Naive thymus-derived CD4-positive, alpha-beta T cell (primary cell): Measurements from ENCODE around the gene TMTC4. TPM values are rescaled to one million over a fixed set of nuclear protein-coding genes. Genes with fewer than 3 reads are reported as not detected.
A peak's percentile ranks its signal among the peaks of the same experiment; 100 is the strongest.

Experiments
- ATAC-seq: fragments of 150-1000 bp; cut with Tn5 transposase; 2 replicates; pipeline ENCODE4 v1.10.0; 2021; ENCODE audit warnings: mild to moderate bottlenecking, moderate library complexity
- CTCF ChIA-PET: fragments of 350-600 bp; sonication (Branson Sonifier 250); formaldehyde crosslinking; loops from one replicate; lab custom pipeline; 2021; ENCODE audit warnings: antibody characterized with exemption; lab: Charles Lee
- POLR2A ChIA-PET: fragments of 350-600 bp; sonication (Branson Sonifier 250); formaldehyde crosslinking; loops from one replicate; lab custom pipeline; 2021; ENCODE audit warnings: antibody characterized with exemption, inconsistent platforms; lab: Charles Lee
- DNase-seq, 9 donors: peaks; one replicate each; pipeline versions ENCODE4 v3.0.0 to v3.0.0-alpha.2; 2020 to 2022; ENCODE audit warnings: mixed read lengths in 1 of 9
- H3K27ac ChIP-seq: one replicate; pipeline ENCODE4 v1.7.0; 2013; ENCODE audit warnings: mild to moderate bottlenecking, low read depth, low read length, moderate library complexity
- H3K27me3 ChIP-seq, 2 donors: one replicate each; pipeline ENCODE4 v1.7.0; 2013; ENCODE audit warnings: low read length in 2 of 2, mild to moderate bottlenecking in 2 of 2, moderate library complexity in 2 of 2; ENCODE audit not compliant: control insufficient read depth in 2 of 2, insufficient read depth in 2 of 2
- H3K36me3 ChIP-seq, 3 experiments: 1 replicate in 2 of 3; 2 replicates in 1 of 3; pipeline ENCODE4 v1.7.0; 2013; ENCODE audit warnings: low read length in 3 of 3, mild to moderate bottlenecking in 3 of 3, moderate library complexity in 1 of 3; ENCODE audit not compliant: insufficient read depth in 3 of 3, control insufficient read depth in 2 of 3
- H3K4me1 ChIP-seq, 2 donors: one replicate each; pipeline ENCODE4 v1.7.0; 2013; ENCODE audit warnings: low read length in 2 of 2, mild to moderate bottlenecking in 2 of 2, moderate library complexity in 1 of 2; ENCODE audit not compliant: control insufficient read depth in 2 of 2, insufficient read depth in 2 of 2
- H3K4me3 ChIP-seq: 2 replicates; pipeline ENCODE4 v1.7.0; 2013; ENCODE audit warnings: mild to moderate bottlenecking, low read length
- H3K9me3 ChIP-seq, 3 experiments: 1 replicate in 2 of 3; 2 replicates in 1 of 3; pipeline ENCODE4 v1.7.0; 2013; ENCODE audit warnings: low read length in 3 of 3; ENCODE audit not compliant: control insufficient read depth in 2 of 3
- H3K27ac Mint-ChIP-seq, 9 donors: one replicate each; pipeline ENCODE4 v1.8.0; 2020 to 2022; ENCODE audit warnings: mixed read lengths in 9 of 9, mild to moderate bottlenecking in 8 of 9, moderate library complexity in 5 of 9, inconsistent platforms in 2 of 9
- H3K27me3 Mint-ChIP-seq, 5 donors: one replicate each; pipeline ENCODE4 v1.8.0; 2021 to 2022; ENCODE audit warnings: mixed read lengths in 5 of 5, mild to moderate bottlenecking in 1 of 5
- H3K36me3 Mint-ChIP-seq, 5 donors: one replicate each; pipeline ENCODE4 v1.8.0; 2020 to 2022; ENCODE audit warnings: mixed read lengths in 5 of 5, mild to moderate bottlenecking in 3 of 5, inconsistent platforms in 1 of 5
- H3K4me1 Mint-ChIP-seq, 7 donors: one replicate each; pipeline ENCODE4 v1.8.0; 2020 to 2022; ENCODE audit warnings: mixed read lengths in 7 of 7, mild to moderate bottlenecking in 3 of 7, inconsistent platforms in 1 of 7
- H3K4me3 Mint-ChIP-seq, 10 donors: one replicate each; pipeline ENCODE4 v1.8.0; 2020 to 2022; ENCODE audit warnings: mild to moderate bottlenecking in 10 of 10, mixed read lengths in 10 of 10, moderate library complexity in 6 of 10, inconsistent platforms in 2 of 10
- H3K9me3 Mint-ChIP-seq, 11 donors: one replicate each; pipeline ENCODE4 v1.8.0; 2020 to 2022; ENCODE audit warnings: mixed read lengths in 11 of 11, mild to moderate bottlenecking in 4 of 11, inconsistent platforms in 1 of 11, moderate library complexity in 1 of 11
- intact Hi-C, 2 donors: fragments of 100-400 bp; cut with micrococcal nuclease; formaldehyde crosslinking; loops; one replicate each; pipeline ENCODE4 v1.15.1; 2023
- polyA plus RNA-seq, 2 donors: library from polyadenylated mRNA; unstranded; fragments of 300-500 nt; fragmentation: Illumina TruSeq; gene quantifications; one replicate each; pipeline ENCODE4 v1.2.3, GENCODE V29; 2021
- total RNA-seq, 6 experiments: library from RNA in 5 of 6; stranded (reverse) in 5 of 6; gene quantifications; 1 replicate in 5 of 6; 2 replicates in 1 of 6; pipeline ENCODE4 v1.2.3 and lab custom pipeline; 2021 to 2026

Gene TMTC4
- total and polyA plus RNA-seq, 7 experiments from 2014 or later: 3.2 to 25.1 (median 15.7) TPM

DNA sequence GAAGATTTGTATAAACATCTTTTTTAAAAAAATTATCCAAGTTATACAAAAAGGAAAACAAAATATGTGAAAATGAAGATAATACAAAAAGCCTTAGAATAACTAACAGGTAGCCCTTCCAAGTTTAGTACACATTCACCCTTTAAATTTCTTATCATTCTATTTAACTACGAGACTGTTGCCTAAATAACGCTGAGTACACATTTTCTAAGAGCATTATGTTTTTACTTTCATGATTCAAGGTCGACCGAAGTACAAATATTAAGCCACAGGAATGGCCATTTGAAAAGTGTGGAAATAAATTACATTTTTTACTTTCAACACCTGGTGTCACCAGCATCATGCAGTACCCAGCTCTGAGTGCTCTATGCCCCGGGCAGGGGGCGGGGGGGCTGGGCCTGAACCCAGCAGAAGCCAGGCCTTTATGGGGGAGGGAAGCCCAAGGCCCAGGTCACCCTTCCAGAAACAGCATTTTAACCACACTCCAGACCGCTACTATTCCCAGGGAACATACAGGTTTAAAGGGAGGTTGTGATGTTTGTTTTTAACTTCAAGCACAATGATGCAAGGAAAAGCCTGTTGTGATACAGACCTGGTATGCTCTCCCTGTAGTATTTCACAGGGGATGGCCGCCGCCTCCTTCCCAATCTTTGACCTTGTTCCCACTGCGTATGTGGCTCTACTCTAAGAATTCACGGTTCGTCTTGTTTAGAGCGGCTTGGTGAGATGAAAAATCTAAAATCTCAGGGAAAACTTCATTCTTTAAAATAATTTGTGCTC, 110.0 kb downstream of the TMTC4 start:
- intact Hi-C loops: no loop called here
- no peaks in the 10 kb centered on the region for H3K9me3 ChIP-seq
- Mint-ChIP-seq H3K9me3 (peaks cover 0 to 9% (median 0%) of the 10 kb centered on the region in 11 donors), H3K27ac (peak overlapping the region in 1 of 9 donors; percentile 32), H3K4me3 (no peak overlapping the region), H3K27me3 (no peaks in the 10 kb centered on the region), H3K4me1 (peaks cover 0 to 12% (median 4%) of the 10 kb centered on the region in 7 donors), H3K36me3 (peaks cover 8 to 37% (median 15%) of the 10 kb centered on the region in 5 donors)
- no peaks in the 10 kb centered on the region for H3K4me1 ChIP-seq
- H3K27me3 ChIP-seq: no peaks in the 10 kb centered on the region
- ChIA-PET POLR2A (no interaction called here), CTCF (no interaction called here)
- no peak overlapping the region for H3K4me3 ChIP-seq
- H3K27ac ChIP-seq: no peak overlapping the region
- no peaks in the 10 kb centered on the region for H3K36me3 ChIP-seq
- ATAC-seq (no peak), DNase-seq (no peak)

DNA sequence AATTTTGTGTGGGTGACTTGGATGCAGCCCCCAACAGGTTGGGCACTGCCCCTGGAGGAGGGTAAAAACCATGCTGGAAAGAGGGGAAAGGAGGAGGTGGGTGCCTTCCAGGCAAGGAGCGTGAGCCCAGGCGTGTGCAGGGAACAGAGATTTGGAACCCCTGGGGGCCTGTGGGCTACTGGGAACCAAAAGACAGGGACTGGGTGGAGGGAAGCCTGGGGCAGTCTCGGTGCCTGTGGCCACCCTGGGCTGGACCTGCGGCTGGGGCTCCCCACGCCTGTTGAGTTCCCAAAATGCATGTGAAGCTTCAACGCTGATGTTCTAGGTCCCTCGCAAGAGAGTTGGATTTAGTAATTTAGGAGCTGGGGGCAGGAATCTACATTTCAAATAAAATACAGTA, 110.8 kb downstream of the TMTC4 start:
- H3K4me1 ChIP-seq: no peaks in the 10 kb centered on the region
- H3K4me3 ChIP-seq: no peak overlapping the region
- H3K27me3 Mint-ChIP-seq: no peaks in the 10 kb centered on the region
- ATAC-seq (no peak), DNase-seq (no peak)
- no peak overlapping the region for H3K27ac ChIP-seq
- H3K9me3 Mint-ChIP-seq: peaks cover 0 to 9% (median 0%) of the 10 kb centered on the region in 11 donors
- POLR2A ChIA-PET: no interaction called here
- peak overlapping the region in 1 of 9 donors; percentile 50 for H3K27ac Mint-ChIP-seq
- H3K4me1 Mint-ChIP-seq: peaks cover 0 to 12% (median 4%) of the 10 kb centered on the region in 7 donors
- CTCF ChIA-PET: no interaction called here
- intact Hi-C loops: no loop called here
- no peaks in the 10 kb centered on the region for H3K36me3 ChIP-seq
- H3K9me3 ChIP-seq: no peaks in the 10 kb centered on the region
- H3K4me3 Mint-ChIP-seq: no peak overlapping the region
- H3K36me3 Mint-ChIP-seq: peaks cover 8 to 35% (median 15%) of the 10 kb centered on the region in 5 donors
- H3K27me3 ChIP-seq: no peaks in the 10 kb centered on the region

DNA sequence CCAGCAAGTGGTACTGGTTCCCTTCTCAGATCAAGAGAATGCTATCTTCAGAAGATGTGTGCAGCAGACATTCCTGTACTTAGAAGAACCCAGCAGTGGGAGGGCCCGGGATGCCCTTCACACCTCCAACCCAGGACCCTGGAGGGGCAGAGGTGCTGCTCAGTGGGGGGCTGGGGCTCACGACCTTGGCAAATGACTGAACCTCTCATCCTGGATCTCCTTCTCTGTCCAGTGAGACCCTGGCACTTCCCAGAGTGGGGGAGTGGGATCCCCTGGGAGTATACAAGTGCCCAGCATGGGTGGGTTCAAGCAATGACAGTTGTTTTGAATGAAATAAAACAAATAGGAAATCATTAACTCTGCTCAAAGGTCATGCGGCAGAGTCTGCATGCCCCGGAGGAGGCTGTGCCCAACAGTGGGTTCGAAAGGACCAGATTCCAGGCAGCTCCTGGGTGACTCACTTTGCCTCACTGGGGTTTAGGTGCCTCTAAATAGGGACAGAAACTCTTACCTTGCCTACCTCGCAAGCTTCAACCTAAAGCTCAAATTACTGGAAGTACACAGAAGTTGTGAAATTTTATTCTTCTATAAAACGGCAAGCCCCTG, 112.9 kb downstream of the TMTC4 start:
- Mint-ChIP-seq H3K36me3 (peaks cover 3 to 26% (median 12%) of the 10 kb centered on the region in 5 donors), H3K4me1 (peaks cover 0 to 12% (median 4%) of the 10 kb centered on the region in 7 donors), H3K9me3 (peaks cover 0 to 7% (median 0%) of the 10 kb centered on the region in 11 donors), H3K27me3 (peaks cover 0 to 3% (median 0%) of the 10 kb centered on the region in 5 donors), H3K4me3 (no peak overlapping the region), H3K27ac (no peak overlapping the region)
- intact Hi-C loops: no loop called here
- DNase-seq (no peak), ATAC-seq (no peak)
- Histone ChIP-seq H3K4me1 (no peaks in the 10 kb centered on the region), H3K4me3 (no peak overlapping the region), H3K27ac (no peak overlapping the region), H3K36me3 (no peaks in the 10 kb centered on the region), H3K27me3 (no peaks in the 10 kb centered on the region), H3K9me3 (no peaks in the 10 kb centered on the region)
- ChIA-PET CTCF (interaction anchor here (1.5 kb wide), 1 partner anchor 11 kb away, joined by 7 read pairs; no protein-coding TSS in a partner anchor), POLR2A (interaction anchor here (0.8 to 1.2 kb wide), 2 partner anchors 25 to 37 kb away, joined by 3 to 4 read pairs; no protein-coding TSS in a partner anchor)

DNA sequence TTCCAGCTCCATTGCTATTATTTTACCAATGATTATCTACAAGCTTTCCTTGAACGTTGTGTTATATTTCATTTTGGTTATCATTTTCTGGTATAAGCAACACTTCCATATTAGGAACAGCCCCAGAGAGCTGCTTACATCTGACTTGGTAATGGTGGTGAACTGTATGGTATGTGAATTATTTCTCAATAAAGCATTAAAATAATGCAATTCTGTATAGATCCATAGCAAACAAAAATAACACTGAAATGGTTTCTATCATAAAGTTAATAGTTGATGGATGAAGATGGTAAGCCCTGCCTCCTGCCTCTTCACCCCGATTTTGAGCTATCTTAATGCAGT, 113.5 kb downstream of the TMTC4 start:
- no peaks in the 10 kb centered on the region for H3K36me3 ChIP-seq
- no peak overlapping the region for H3K4me3 ChIP-seq
- no peaks in the 10 kb centered on the region for H3K9me3 ChIP-seq
- no peak for DNase-seq
- peaks cover 0 to 20% (median 7%) of the 10 kb centered on the region in 5 donors for H3K36me3 Mint-ChIP-seq
- no peaks in the 10 kb centered on the region for H3K4me1 ChIP-seq
- intact Hi-C loops: no loop called here
- H3K4me3 Mint-ChIP-seq: no peak overlapping the region
- peaks cover 0 to 5% (median 0%) of the 10 kb centered on the region in 11 donors for H3K9me3 Mint-ChIP-seq
- H3K4me1 Mint-ChIP-seq: peaks cover 0 to 7% (median 4%) of the 10 kb centered on the region in 7 donors
- peaks cover 0 to 3% (median 0%) of the 10 kb centered on the region in 5 donors for H3K27me3 Mint-ChIP-seq
- no peak overlapping the region for H3K27ac Mint-ChIP-seq
- ATAC-seq: no peak
- H3K27ac ChIP-seq: no peak overlapping the region
- ChIA-PET POLR2A (interaction anchor here (0.8 to 1.2 kb wide), 2 partner anchors 25 to 36 kb away, joined by 3 to 4 read pairs; no protein-coding TSS in a partner anchor), CTCF (interaction anchor here (1.5 kb wide), 1 partner anchor 12 kb away, joined by 7 read pairs; no protein-coding TSS in a partner anchor)
- no peaks in the 10 kb centered on the region for H3K27me3 ChIP-seq

DNA sequence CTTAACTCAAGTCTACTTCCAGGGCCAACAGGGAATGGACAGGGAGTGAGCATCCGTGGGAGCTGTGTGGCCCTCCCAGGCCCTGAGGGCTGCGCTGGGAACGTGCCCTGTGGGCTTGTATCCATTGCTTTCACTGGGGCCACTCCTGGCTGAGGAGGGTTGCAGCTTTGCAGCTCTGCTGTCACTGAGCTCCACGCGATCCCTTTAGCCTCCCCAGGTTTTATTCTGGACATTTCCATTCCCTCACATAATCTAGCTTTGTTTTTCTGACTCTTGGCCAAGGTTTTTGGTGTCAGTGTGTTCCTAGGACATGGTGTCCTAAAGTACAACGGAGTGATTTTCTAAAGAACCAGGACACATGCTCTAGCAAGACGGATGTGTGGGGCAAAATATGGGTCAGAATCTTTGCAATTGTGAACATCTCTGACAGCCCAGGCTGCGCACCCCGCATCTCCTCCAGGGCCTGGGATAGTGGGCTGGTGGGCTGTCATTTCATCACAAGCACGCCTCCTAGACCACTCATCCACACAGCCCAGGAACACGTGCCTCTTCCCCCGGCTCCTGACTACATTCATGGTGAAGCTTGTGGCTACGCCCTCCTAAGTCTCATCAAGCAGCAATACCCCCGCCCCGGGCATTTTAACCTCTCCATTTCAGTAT, 114.0 kb downstream of the TMTC4 start:
- CTCF ChIA-PET: interaction anchor here (1.5 kb wide), 1 partner anchor 12 kb away, joined by 7 read pairs; no protein-coding TSS in a partner anchor
- no peaks in the 10 kb centered on the region for H3K9me3 ChIP-seq
- DNase-seq (no peak), ATAC-seq (no peak)
- no peak overlapping the region for H3K27ac ChIP-seq
- Mint-ChIP-seq H3K4me3 (no peak overlapping the region), H3K36me3 (peaks cover 0 to 17% (median 2%) of the 10 kb centered on the region in 5 donors), H3K4me1 (peaks cover 0 to 5% (median 2%) of the 10 kb centered on the region in 7 donors), H3K27me3 (peaks cover 0 to 3% (median 0%) of the 10 kb centered on the region in 5 donors), H3K9me3 (peaks cover 0 to 2% (median 0%) of the 10 kb centered on the region in 11 donors), H3K27ac (peak overlapping the region in 1 of 9 donors; percentile 43)
- no peaks in the 10 kb centered on the region for H3K27me3 ChIP-seq
- no peaks in the 10 kb centered on the region for H3K4me1 ChIP-seq
- H3K36me3 ChIP-seq: no peaks in the 10 kb centered on the region
- no peak overlapping the region for H3K4me3 ChIP-seq
- POLR2A ChIA-PET: interaction anchor here (0.6 to 1.2 kb wide), 3 partner anchors 26 to 723 kb away, joined by 3 to 4 read pairs (median 4); no protein-coding TSS in a partner anchor
- intact Hi-C loops: no loop called here

DNA sequence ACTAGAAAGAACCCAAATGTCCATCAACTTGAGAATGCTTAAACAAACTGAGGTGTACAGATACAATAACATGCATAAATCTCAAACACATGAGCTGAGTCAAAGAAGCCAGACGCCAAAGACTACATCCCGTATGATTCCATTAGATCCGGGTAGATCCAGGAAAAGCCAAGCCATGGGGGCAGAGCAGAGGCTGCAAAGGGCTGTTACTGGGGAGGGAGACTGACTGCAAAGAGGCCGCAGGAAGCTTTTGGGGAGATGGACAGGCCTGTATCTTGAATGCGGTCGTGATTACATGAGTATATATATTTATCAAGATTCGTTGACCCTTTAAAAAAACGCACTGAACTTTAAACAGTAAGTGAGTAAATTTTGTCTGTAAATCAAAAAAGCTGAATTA, 114.7 kb downstream of the TMTC4 start:
- Histone ChIP-seq H3K4me1 (no peaks in the 10 kb centered on the region), H3K27ac (no peak overlapping the region), H3K9me3 (no peaks in the 10 kb centered on the region), H3K36me3 (no peaks in the 10 kb centered on the region), H3K27me3 (no peaks in the 10 kb centered on the region), H3K4me3 (no peak overlapping the region)
- ChIA-PET CTCF (interaction anchor here (1.5 kb wide), 1 partner anchor 13 kb away, joined by 7 read pairs; no protein-coding TSS in a partner anchor), POLR2A (interaction anchor here (0.6 kb wide), 1 partner anchor 724 kb away, joined by 4 read pairs; no protein-coding TSS in a partner anchor)
- Mint-ChIP-seq H3K36me3 (peaks cover 0 to 19% (median 3%) of the 10 kb centered on the region in 5 donors), H3K4me3 (no peak overlapping the region), H3K9me3 (peaks cover 0 to 4% (median 0%) of the 10 kb centered on the region in 11 donors), H3K4me1 (peaks cover 0 to 3% (median 0%) of the 10 kb centered on the region in 7 donors), H3K27me3 (peaks cover 0 to 7% (median 0%) of the 10 kb centered on the region in 5 donors), H3K27ac (no peak overlapping the region)
- intact Hi-C loops: no loop called here
- ATAC-seq (no peak), DNase-seq (no peak)
